ENCODE measurements around the gene DIAPH3.

The DIAPH3 gene

GRCh38 chr13:59623206-59623915 is 540.4 kb downstream of the DIAPH3 start:
- DNase-seq (ENCODE audit: low read depth): no peak

DNA sequence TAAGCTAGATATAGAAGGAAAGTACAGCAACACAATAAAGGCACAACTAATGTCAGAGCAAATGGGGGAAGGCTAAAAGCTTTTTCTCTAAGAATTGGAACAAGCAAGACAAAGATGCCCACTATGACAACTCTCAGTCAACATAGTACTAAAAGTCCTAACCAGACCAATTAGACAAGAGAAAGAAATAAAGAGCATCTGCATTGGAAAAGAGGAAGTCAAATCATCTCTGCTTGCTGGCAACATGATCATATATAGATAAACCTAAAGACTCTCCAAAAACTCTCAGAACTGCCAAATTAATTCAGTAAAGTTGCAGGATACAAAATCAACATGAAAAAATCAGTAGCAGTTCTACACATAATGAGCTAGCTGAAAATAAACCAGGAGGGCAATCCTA is 542.0 kb downstream of the DIAPH3 start:
- DNase-seq (ENCODE audit: low read depth): no peak
